T-helper 1 cell (primary cell): ENCODE results near the gene OR4K14.
A peak's percentile ranks its signal among the peaks of the same experiment; 100 is the strongest.
"Not testable (repeated sequence)": the region's sequence is repeated elsewhere in the genome, so short reads cannot be mapped to it uniquely, and the experiment has no call there.

Source experiments
- DNase-seq, 5 donors: peaks; one replicate each; pipeline ENCODE4 v3.0.0-alpha.2; 2012 to 2020
- total RNA-seq, 4 donors: gene quantifications; one replicate each; lab custom pipeline; 2026; lab: John Stamatoyannopoulos, UW

OR4K14 gene, protein sequence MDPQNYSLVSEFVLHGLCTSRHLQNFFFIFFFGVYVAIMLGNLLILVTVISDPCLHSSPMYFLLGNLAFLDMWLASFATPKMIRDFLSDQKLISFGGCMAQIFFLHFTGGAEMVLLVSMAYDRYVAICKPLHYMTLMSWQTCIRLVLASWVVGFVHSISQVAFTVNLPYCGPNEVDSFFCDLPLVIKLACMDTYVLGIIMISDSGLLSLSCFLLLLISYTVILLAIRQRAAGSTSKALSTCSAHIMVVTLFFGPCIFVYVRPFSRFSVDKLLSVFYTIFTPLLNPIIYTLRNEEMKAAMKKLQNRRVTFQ
- total RNA-seq, result 0 reads per million in 4 donors

DNA sequence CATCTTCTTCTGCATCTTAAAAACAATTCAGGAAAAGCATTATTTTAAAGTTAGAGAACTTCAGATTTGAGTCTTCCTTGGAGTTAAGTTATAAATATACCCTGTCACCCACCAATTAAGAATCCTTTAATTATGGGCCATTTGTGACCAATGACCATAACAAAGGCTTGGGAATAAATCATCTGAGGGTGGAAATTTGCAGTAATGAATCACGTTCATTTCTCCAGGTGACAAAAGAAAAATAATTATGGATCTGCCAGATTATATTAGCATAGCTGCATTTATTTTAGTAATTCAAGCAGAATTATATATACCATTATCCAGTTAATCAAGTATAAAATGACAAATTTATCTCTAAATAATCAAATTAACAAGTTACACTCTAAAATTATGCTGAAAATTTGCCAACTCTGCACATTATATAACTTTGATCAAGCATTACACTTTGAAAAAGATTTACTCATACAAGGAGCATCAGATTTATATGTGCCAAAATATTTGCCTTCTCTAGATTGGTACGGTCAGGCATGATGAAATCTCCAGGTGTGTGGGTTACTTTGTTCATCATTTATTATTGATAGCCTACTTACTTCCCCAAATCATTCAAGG, at the start of gene OR4K14:
OR4K14 (minus strand) TSS at position 51 of the 609 bp plus-strand sequence. CDS start 4,114 bp downstream, outside the sequence.
- DNase-seq, result no peak

DNA sequence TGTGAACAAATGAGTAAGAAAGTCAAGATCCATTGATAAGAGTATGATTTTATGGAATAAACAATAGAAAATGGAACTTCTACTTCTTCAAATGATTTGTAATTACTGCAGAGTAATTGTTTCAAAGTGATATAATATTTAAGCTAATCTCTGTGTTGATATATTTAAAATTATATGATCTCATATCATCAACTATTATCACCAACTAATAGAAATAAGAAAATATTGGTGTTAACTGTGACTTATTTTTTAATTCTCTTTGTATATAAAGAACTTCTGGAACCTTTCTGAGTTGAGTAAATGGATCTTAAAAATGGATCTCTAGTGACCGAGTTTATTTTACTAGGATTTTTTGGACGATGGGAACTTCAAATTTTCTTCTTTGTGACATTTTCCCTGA, 40.6 kb upstream of the OR4K14 start, which contains the start of gene OR4L1:
OR4L1 (plus strand) TSS at position 301 of the 400 bp plus-strand sequence; CDS start at position 301, 0 bp downstream.
- no peak for DNase-seq

DNA sequence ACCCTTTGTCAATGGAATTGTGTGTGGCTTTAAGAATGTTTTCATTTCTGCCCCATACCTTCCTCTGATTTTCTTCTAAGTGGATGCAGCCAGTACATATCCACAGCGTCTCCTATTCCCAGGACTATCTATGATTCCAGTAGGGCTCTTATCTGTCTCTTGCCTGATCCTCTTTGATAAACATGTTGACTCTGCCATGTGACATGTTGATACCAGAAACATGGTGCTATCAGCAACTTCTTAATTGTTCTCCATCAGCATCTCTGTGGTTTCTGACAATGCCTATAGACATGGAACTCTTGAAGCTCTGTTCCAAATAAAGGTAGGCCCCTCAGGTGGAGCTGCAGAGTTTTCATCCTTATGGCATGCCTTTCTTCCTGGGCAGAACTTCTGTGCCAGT, 29.1 kb upstream of the OR4K14 start:
- DNase-seq, result no peak

DNA sequence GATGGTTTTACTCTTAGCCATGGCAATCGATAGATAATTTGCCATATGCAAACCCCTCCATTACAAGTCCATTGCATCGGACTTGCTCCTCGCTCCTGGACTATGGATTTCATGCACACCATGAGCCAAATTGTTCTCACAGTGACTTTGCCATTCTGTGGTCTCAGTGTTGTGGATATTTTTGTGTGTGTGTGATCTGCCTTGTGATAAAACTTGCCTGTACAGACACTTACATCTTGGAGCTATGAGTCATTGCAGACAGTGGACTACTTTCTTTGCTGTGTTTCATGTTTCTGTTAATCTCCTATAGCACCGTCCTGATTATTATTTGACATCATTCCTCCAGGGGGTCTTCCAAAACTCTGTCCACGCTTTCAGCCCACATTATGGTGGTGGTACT, 25.1 kb upstream of the OR4K14 start:
- no peak for DNase-seq

DNA sequence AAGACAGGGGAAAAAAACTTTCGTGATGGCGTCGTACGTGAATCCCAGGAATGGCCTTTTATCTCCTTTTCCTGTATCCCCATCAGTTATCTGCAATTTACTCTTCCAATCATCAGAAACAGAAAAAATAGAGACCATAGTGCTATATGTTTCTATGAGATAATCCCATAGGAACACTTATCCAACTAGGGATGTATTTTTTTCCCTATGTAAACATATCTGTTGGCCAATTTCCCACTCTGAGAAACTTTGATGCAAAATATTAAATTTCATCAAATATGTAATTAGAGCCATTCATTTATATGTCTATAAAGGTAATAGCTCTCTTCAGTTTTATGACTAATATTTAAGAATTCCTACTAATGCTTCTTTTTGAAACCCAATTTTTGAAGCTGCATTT, 16.8 kb upstream of the OR4K14 start, which contains the start of gene OR4K13:
OR4K13 (minus strand) TSS at position 101 of the 400 bp plus-strand sequence. CDS start 1,280 bp downstream, outside the sequence.
- DNase-seq, result no peak

DNA sequence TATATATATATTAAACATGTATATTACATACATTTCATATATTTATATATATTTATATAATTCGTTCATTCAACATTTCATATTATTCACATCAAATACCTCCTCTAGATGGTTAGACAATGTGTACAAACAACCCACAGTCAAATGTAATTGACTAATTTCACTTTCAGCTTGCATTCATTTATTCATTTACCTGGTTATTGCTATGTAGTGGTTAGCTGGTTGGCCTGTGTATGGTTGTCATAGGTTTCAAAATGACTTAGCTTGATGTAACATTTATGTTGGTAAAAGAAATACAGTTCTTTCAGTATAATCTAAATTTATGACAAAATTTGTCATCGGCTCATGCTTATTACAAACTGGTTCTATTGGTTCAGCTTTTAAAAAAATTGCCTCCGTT, 16.3 kb upstream of the OR4K14 start:
- DNase-seq, result no peak

DNA sequence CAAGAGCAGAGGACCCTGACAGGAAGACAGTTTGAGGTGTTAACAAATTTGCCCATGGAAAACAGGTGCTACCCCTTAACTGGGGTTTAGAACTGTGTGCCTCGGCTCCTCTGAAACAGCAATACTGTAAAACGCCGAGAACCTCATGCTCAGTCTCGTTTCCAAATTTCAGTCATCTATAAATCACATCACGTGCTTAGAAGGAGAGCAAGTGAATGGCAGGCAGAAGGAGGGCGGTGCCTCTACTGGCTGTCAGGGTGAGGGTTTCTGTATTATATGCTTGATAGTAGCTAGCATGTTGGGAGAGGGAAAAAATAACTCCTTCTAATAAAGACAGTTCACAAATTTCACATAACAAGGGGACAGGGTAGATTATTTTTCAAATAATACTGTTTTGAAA, 12.0 kb upstream of the OR4K14 start:
- no peak for DNase-seq

DNA sequence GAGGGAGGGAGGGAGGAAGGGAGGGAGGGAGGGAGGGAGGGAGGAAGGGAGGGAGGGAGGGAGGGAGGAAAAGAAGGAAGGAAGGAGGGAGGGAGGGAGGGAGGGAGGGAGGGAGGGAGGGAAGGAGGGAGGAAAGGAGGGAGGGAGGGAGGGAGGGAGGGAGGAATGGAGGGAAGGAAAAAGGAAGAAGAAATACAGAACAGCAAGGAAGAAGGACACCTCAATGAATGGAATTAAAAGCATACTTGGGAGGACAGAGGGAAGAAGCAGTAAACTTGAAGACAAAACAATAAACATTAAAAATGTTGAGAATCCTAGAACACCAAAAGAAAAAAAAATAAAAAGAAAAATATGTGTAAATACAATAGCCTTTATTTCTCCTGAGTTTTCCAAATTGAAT, 11.0 kb downstream of the OR4K14 start:
- DNase-seq, result no peak

DNA sequence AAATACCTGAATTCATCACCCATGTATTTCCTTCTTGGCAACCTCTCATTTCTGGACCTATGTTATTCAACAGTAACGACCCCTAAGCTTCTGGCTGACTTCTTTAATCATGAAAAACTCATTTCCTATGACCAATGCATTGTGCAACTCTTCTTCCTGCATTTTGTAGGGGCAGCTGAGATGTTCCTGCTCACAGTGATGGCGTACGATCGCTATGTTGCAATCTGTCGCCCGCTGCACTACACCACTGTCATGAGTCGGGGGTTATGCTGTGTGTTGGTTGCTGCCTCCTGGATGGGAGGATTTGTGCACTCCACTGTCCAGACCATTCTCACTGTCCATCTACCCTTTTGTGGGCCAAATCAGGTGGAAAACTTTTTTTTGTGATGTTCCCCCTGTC, 16.8 kb downstream of the OR4K14 start:
- DNase-seq, result no peak

DNA sequence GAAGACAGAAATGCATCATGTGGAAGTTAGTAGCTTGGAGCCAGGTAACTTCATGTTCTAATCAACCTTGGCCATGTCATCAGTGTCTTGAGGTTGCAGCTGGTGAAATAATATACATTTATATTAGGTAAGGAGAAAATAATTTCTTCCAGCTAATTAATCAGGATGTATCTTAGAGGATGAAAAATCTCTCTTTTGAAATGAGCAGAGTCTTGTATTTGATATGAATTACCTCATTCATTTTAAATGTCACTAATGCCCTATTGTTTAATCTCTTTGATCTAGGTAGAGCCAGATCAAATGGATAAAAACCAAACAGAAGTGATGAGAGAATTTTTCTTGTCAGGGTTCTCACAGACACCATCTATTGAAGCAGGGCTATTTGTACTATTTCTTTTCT, 17.2 kb downstream of the OR4K14 start, which contains the start of gene OR4Q2:
OR4Q2 (plus strand) TSS at position 301 of the 400 bp plus-strand sequence.
- DNase-seq, result no peak

DNA sequence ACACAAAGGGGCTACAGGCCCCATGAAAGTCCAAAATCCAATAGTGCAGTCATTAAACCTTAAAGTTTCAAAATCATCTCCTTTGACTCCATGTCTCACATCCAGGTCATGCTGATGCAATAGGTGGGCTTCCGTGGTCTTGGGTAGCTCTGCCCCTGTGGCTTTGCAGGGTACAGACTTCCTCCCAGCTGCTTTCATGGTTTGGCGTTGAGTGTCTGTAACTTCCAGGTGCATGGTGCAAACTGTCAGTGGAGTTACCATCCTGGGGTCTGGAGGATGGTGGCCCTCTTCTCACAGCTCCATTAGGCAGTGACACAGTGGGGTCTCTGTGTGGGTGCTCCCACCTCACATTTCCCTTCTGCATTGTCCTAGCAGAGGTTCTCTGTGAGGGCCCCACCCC, 25.7 kb downstream of the OR4K14 start:
- no peak for DNase-seq

DNA sequence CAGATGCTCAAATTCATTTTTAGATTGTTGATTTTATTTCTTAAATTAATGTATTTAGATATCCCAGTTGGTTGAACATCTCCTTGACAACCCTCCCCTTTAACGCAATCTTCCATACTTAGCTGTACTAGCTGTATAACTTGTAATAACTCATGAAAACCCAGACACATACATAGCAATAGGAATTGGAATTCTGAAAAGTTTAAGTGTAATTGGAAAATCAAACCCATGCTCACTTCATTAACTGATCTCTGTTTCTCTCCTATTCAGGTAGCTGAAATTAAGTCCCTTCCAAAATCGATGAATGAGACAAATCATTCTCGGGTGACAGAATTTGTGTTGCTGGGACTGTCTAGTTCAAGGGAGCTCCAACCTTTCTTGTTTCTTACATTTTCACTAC, 43.8 kb downstream of the OR4K14 start, which contains the start of gene OR4K15:
OR4K15 (plus strand) TSS at position 301 of the 400 bp plus-strand sequence; CDS start at position 301, 0 bp downstream.
- no peak for DNase-seq

DNA sequence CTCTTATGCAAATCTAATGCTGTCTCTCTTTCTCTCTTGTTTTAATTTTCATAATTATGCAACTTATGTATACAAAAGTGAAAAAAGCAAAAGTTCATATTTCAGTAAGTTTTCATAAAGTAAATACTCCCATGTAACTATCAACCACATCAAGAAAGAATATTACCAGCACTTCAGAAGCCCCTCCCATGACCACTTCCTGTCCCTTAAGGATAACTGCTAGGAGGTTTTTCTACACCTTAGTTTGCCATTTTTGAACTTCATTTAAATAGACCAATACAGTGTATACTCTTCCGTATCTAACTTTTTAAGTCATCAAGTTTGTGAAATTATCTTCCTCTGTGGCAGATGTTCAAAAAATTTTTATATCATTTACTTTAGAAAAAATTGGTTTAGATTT, 44.3 kb downstream of the OR4K14 start:
- peak in 4 of 5 donors; percentile 5 to 31 (median 17) for DNase-seq

DNA sequence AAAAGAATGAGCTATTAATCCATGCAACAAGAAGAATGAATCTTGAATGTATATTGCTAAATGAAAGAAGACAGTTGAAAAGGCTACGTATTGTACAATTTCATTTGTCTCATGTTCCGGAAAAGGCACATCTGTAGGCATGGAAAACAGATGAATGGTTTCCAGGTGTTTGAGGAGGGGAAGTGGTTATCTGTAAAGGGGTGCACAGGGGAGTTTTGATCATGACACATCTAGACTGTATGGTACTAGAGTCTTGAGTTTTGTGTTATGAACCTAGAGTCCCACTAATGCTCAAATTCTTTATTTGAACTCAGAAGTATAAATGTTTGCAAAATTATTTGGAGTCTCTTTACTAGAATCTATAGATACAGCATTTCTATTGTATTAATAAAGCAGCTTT, 49.4 kb downstream of the OR4K14 start:
- not testable (repeated sequence) for DNase-seq
